Measurements from ENCODE around the gene TLN1.

Gene TLN1

GRCh38 chr9:35716230-35716629 is 15.8 kb downstream of the TLN1 start:
- no peak for TF ChIP-seq CTCF (IDR thresholded peaks at IDR 0.05)

- no peak for TF ChIP-seq CTCF (IDR thresholded peaks at IDR 0.05)
Measured at GRCh38 chr9:35714579-35715252, 17.3 kb downstream of the TLN1 start.

GRCh38 chr9:35714123-35714522 is 17.9 kb downstream of the TLN1 start:
- no peak for TF ChIP-seq CTCF (IDR thresholded peaks at IDR 0.05)

GRCh38 chr9:35713578-35713977 is 18.4 kb downstream of the TLN1 start:
- TF ChIP-seq CTCF (IDR thresholded peaks at IDR 0.05) = no peak

GRCh38 chr9:35712762-35713400 is 19.1 kb downstream of the TLN1 start:
- TF ChIP-seq CTCF (IDR thresholded peaks at IDR 0.05) = no peak

- TF ChIP-seq CTCF (IDR thresholded peaks at IDR 0.05) = no peak
Measured at GRCh38 chr9:35711501-35712428, 20.2 kb downstream of the TLN1 start.

GRCh38 chr9:35710818-35711500 is 21.0 kb downstream of the TLN1 start:
- no peak for TF ChIP-seq CTCF (IDR thresholded peaks at IDR 0.05)

Measured in LNCAP (cell line).